Colon (tissue), 2 donors: ENCODE data around the gene ENGASE.

Experiments used
- FAIRE-seq: peaks from 2 replicates; lab custom pipeline; 2012; peaks lifted over from hg19 to GRCh38; lab: Jason Lieb, UNC
- donor health status: control.
- donor health status: control.

ENGASE gene

GRCh38 chr17:79115487-79115886, 40.9 kb downstream of the ENGASE start:
- FAIRE-seq = no peak

- no peak for FAIRE-seq
Observed at GRCh38 chr17:79116575-79117368, 42.1 kb downstream of the ENGASE start.

- FAIRE-seq = no peak
Observed at GRCh38 chr17:79117905-79118487, 43.4 kb downstream of the ENGASE start.

- no peak for FAIRE-seq
Observed at GRCh38 chr17:79118924-79119323, 44.3 kb downstream of the ENGASE start.

- no peak for FAIRE-seq
Observed at GRCh38 chr17:79120259-79120658, 45.6 kb downstream of the ENGASE start.

- FAIRE-seq = no peak
Observed at GRCh38 chr17:79123988-79124387, 49.4 kb downstream of the ENGASE start.

GRCh38 chr17:79124513-79125209, 50.0 kb downstream of the ENGASE start:
- no peak for FAIRE-seq

GRCh38 chr17:79125503-79125902, 50.9 kb downstream of the ENGASE start:
- FAIRE-seq = no peak

GRCh38 chr17:79126139-79126538, 51.5 kb downstream of the ENGASE start:
- no peak for FAIRE-seq

GRCh38 chr17:79127534-79128135, 53.0 kb downstream of the ENGASE start:
- no peak for FAIRE-seq

GRCh38 chr17:79129523-79129922, 54.9 kb downstream of the ENGASE start:
- no peak for FAIRE-seq

- no peak for FAIRE-seq
Observed at GRCh38 chr17:79130536-79131273, 56.1 kb downstream of the ENGASE start.

- FAIRE-seq = no peak
Observed at GRCh38 chr17:79131274-79131635, 56.6 kb downstream of the ENGASE start.

GRCh38 chr17:79131701-79132100, 57.1 kb downstream of the ENGASE start:
- no peak for FAIRE-seq

- FAIRE-seq = no peak
Observed at GRCh38 chr17:79132271-79133064, 57.8 kb downstream of the ENGASE start.

GRCh38 chr17:79133214-79133613, 58.6 kb downstream of the ENGASE start:
- FAIRE-seq = no peak

- FAIRE-seq = no peak
Observed at GRCh38 chr17:79133985-79134384, 59.4 kb downstream of the ENGASE start.

- FAIRE-seq = no peak
Observed at GRCh38 chr17:79135011-79135410, 60.4 kb downstream of the ENGASE start.

- no peak for FAIRE-seq
Observed at GRCh38 chr17:79135628-79136405, 61.2 kb downstream of the ENGASE start.
